Ovary (tissue), 3 donors: Measurements from ENCODE around the gene DPF3.

Experiments
- EP300 ChIP-seq: sonication (generic); formaldehyde crosslinking; IDR thresholded peaks from one replicate; pipeline ENCODE4 v1.6.1; 2017; ENCODE audit warnings: antibody characterized with exemption
- TF ChIP-seq, protein P1 (sequence below), 3 donors: fragments of 450-650 bp in 2 of 3; fragments of 200-600 bp in 1 of 3; IDR thresholded peaks; one replicate each; pipeline versions ENCODE4 v1.5.1 to v1.8.0; 2016 to 2022; ENCODE audit warnings: antibody characterized with exemption in 3 of 3, mild to moderate bottlenecking in 1 of 3
- donor health status: DM: no; HTN: no; CAD: no.

- no peak for TF ChIP-seq EP300
- TF ChIP-seq, protein P1, sequence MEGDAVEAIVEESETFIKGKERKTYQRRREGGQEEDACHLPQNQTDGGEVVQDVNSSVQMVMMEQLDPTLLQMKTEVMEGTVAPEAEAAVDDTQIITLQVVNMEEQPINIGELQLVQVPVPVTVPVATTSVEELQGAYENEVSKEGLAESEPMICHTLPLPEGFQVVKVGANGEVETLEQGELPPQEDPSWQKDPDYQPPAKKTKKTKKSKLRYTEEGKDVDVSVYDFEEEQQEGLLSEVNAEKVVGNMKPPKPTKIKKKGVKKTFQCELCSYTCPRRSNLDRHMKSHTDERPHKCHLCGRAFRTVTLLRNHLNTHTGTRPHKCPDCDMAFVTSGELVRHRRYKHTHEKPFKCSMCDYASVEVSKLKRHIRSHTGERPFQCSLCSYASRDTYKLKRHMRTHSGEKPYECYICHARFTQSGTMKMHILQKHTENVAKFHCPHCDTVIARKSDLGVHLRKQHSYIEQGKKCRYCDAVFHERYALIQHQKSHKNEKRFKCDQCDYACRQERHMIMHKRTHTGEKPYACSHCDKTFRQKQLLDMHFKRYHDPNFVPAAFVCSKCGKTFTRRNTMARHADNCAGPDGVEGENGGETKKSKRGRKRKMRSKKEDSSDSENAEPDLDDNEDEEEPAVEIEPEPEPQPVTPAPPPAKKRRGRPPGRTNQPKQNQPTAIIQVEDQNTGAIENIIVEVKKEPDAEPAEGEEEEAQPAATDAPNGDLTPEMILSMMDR (IDR thresholded peaks at IDR 0.05): no peak
Measured at GRCh38 chr14:72663956-72664650, 229.8 kb downstream of the DPF3 start.
